ENCODE measurements around the gene PMEL.

- TF ChIP-seq POLR2A (conservative IDR thresholded peaks at IDR 0.05): no peak
- TF ChIP-seq HCFC1 (IDR thresholded peaks at IDR 0.05; ENCODE audit: low read depth, low read length): no peak
- no peak for TF ChIP-seq CTCF (IDR thresholded peaks at IDR 0.05 in 2 of 3, conservative IDR thresholded peaks at IDR 0.05 in 1 of 3; ENCODE audit: insufficient read depth in 2 of 3, low read depth in 1 of 3, low read length in 3 of 3)
- TF ChIP-seq PRDM10 (IDR thresholded peaks at IDR 0.05; ENCODE audit: partially characterized antibody): no peak
- TF ChIP-seq BDP1 (IDR thresholded peaks at IDR 0.05; ENCODE audit: insufficient read depth, insufficient read length): no peak
- TF ChIP-seq TCF7 (IDR thresholded peaks at IDR 0.05; ENCODE audit: borderline replicate concordance): no peak
- TF ChIP-seq ZNF644 (tag; IDR thresholded peaks at IDR 0.05; ENCODE audit: low read depth): no peak
- no peak for TF ChIP-seq ZNF431 (CRISPR knock-in tag; IDR thresholded peaks at IDR 0.05)
Measured at GRCh38 chr12:55942577-55943136, 23.2 kb downstream of the PMEL start.
